HEK293 (cell line): ENCODE results near the gene PIGZ.

Experiments used
- CTCF ChIA-PET: fragments of 350-600 bp; formaldehyde crosslinking; extraction: SDS; loops from one replicate; lab custom pipeline; 2021; ENCODE audit warnings: antibody characterized with exemption; lab: Yijun Ruan, JAX
- POLR2A ChIA-PET: fragments of 300-600 bp; formaldehyde crosslinking; extraction: SDS; loops from one replicate; lab custom pipeline; 2020; ENCODE audit warnings: antibody characterized with exemption, inconsistent platforms; lab: Yijun Ruan, JAX
- H3K27ac ChIP-seq: fragments of 200-500 bp; sonication (Bioruptor generic); 2 replicates; pipeline ENCODE4 v1.5.1; 2014; ENCODE audit warnings: low read depth, low read length, control low read depth, inconsistent platforms; ENCODE audit errors: extremely low read depth
- H3K36me3 ChIP-seq, 2 experiments: fragments of 200-500 bp in 1 of 2; sonication (Bioruptor generic) in 1 of 2; 1 replicate in 1 of 2; 2 replicates in 1 of 2; pipeline ENCODE4 v1.5.1; 2014 to 2017; ENCODE audit warnings: inconsistent platforms in 2 of 2, low read length in 2 of 2; ENCODE audit not compliant: control insufficient read depth in 2 of 2, insufficient read depth in 1 of 2
- H3K4me1 ChIP-seq: fragments of 200-500 bp; sonication (Bioruptor generic); 2 replicates; pipeline ENCODE4 v1.5.1; 2014; ENCODE audit warnings: mild to moderate bottlenecking, low read length, inconsistent platforms; ENCODE audit not compliant: control insufficient read depth, insufficient read depth
- H3K4me3 ChIP-seq: 2 replicates; pipeline ENCODE4 v1.5.1; 2011; ENCODE audit warnings: low read depth, mild to moderate bottlenecking, control low read depth, low read length, moderate library complexity
- H3K9me3 ChIP-seq: fragments of 200-500 bp; sonication (Bioruptor generic); 2 replicates; pipeline ENCODE4 v1.5.1; 2014; ENCODE audit warnings: low read depth, low read length, inconsistent platforms; ENCODE audit not compliant: control insufficient read depth, insufficient read depth
- TSHZ1 ChIP-seq: fragments of 450-650 bp; formaldehyde crosslinking; IDR thresholded peaks from 2 replicates; pipeline ENCODE4 v1.5.1; 2016; ENCODE audit warnings: missing biosample characterization, missing genetic modification characterization, borderline replicate concordance
- ZFHX2 ChIP-seq: fragments of 450-650 bp; formaldehyde crosslinking; conservative IDR thresholded peaks from 2 replicates; pipeline ENCODE4 v1.5.1; 2016; ENCODE audit warnings: missing biosample characterization, missing genetic modification characterization
- ZNF394 ChIP-seq: fragments of 450-650 bp; formaldehyde crosslinking; IDR thresholded peaks from 2 replicates; pipeline ENCODE4 v1.5.1; 2016; ENCODE audit warnings: missing biosample characterization, missing genetic modification characterization, mild to moderate bottlenecking, moderate library complexity, borderline replicate concordance
- ZNF548 ChIP-seq: fragments of 450-650 bp; formaldehyde crosslinking; IDR thresholded peaks from 2 replicates; pipeline ENCODE4 v1.5.1; 2016; ENCODE audit warnings: missing biosample characterization, missing genetic modification characterization
- ZNF555 ChIP-seq: fragments of 450-650 bp; formaldehyde crosslinking; conservative IDR thresholded peaks from 2 replicates; pipeline ENCODE4 v1.5.1; 2017; ENCODE audit warnings: missing biosample characterization, mild to moderate bottlenecking, missing genetic modification characterization, inconsistent platforms
- ZNF596 ChIP-seq: fragments of 450-650 bp; IDR thresholded peaks from 2 replicates; pipeline ENCODE4 v1.5.0; 2018; ENCODE audit warnings: missing biosample characterization, mild to moderate bottlenecking, missing genetic modification characterization, moderate library complexity
- ZNF623 ChIP-seq: fragments of 450-650 bp; formaldehyde crosslinking; IDR thresholded peaks from 2 replicates; pipeline ENCODE4 v1.5.1; 2016; ENCODE audit warnings: missing biosample characterization, missing genetic modification characterization
- ZNF776 ChIP-seq: fragments of 450-650 bp; formaldehyde crosslinking; IDR thresholded peaks from 2 replicates; pipeline ENCODE4 v1.5.0; 2017; ENCODE audit warnings: missing biosample characterization, missing genetic modification characterization, borderline replicate concordance
- ZSCAN5A ChIP-seq: fragments of 450-650 bp; formaldehyde crosslinking; IDR thresholded peaks from 2 replicates; pipeline ENCODE4 v1.5.1; 2016; ENCODE audit warnings: missing biosample characterization, missing genetic modification characterization
- TF ChIP-seq, protein P1 (sequence below): fragments of 450-650 bp; IDR thresholded peaks from 2 replicates; pipeline ENCODE4 v1.5.1; 2018; ENCODE audit warnings: missing biosample characterization, mild to moderate bottlenecking, missing genetic modification characterization
- TF ChIP-seq, protein P2 (sequence below): fragments of 450-650 bp; formaldehyde crosslinking; conservative IDR thresholded peaks from 2 replicates; pipeline ENCODE4 v1.5.1; 2016; ENCODE audit warnings: low read depth, missing biosample characterization, missing genetic modification characterization
- TF ChIP-seq, protein P3 (sequence below): fragments of 450-650 bp; formaldehyde crosslinking; IDR thresholded peaks from 2 replicates; pipeline ENCODE4 v1.5.0; 2017; ENCODE audit warnings: missing biosample characterization, missing genetic modification characterization, borderline replicate concordance

The PIGZ gene

DNA sequence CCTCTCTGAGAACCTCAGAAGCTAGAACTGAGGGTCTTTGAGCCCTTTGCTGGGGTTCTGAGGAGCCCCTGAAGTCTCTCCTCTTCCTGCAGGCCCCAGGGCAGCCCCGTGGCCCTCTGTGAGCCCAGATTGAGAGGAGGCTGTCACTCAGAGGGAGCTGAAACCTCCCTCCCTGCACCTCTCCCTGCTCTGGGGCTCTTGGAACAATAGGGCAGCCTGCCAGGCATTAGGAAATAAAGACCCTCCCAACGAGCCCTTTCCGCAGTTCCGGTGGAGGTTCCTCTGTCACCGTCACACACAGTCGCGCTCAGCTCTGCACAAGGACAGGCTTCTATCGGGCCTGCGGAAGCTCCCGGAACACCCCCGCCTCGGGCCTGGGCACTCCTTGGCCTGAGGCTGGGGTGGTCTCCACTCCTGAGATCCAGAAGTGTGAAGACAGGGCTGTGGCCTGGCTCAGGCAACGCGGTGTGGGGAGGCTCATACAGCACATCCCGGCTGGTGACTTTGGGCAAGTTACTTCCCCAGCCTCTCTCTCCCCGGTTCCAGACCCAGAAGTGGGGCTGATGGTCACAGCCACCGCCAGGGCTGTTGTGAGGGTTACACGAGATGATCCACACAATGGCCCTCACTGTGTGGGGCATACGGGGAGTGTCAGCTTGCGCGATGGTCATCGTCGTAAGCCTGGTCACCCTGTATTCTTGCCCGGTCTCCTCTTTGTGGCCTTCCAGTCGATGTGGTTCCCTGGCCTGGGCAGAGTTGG, 43.3 kb upstream of the PIGZ start (continued):
- no peak for TF ChIP-seq ZNF555 (tag by site-specific recombination)
- TF ChIP-seq ZNF394: no peak
- TF ChIP-seq ZNF776 (tag by site-specific recombination): no peak
- no peak for TF ChIP-seq ZNF623
- no peak for TF ChIP-seq ZSCAN5A (tag by site-specific recombination)
- no peak for TF ChIP-seq ZNF596 (tag by site-specific recombination)

DNA sequence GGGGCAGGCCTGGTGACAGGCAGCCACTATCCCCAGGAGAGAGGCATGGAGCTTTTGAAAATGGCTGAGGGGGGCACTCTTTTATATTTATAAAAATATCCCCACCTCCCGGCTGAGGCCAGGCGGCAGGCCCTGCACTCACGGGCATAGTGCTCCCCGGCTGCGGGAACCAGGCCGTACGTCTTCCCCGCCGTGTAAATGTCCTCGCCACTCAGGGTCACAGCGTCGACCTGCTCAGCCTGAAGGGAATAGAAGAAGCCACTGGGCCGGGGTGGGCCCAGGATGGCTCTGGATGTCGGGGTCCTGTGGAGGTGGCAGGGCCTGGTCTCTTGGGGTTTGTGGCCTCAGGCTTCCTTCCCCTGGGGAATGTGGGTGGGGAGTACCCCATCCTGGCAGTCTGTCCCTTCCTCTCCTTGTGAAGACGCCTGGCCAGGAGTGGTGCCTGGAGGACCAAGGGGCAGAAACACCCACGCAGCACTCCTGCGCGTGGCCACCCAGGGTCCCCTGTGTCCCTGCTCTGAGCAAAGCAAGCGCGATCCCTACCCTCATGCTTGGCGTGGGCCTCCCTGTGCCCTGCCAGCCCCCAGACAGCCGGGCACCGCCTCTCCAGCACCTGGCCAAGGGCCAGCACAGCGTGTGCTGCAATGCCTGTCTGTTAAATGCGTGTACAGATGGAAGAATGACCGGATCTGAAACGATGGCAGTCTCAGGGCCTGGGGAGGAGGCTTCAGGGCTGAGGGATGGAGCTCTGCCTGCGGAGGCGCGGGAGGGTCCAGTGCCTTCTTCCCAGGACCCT, 42.1 kb upstream of the PIGZ start:
- POLR2A ChIA-PET: no interaction called here
- no peak overlapping the region for H3K4me3 ChIP-seq
- H3K9me3 ChIP-seq: no peaks in the 10 kb centered on the region
- H3K36me3 ChIP-seq: no peaks in the 10 kb centered on the region
- no peak for TF ChIP-seq TSHZ1
- TF ChIP-seq, protein P1, sequence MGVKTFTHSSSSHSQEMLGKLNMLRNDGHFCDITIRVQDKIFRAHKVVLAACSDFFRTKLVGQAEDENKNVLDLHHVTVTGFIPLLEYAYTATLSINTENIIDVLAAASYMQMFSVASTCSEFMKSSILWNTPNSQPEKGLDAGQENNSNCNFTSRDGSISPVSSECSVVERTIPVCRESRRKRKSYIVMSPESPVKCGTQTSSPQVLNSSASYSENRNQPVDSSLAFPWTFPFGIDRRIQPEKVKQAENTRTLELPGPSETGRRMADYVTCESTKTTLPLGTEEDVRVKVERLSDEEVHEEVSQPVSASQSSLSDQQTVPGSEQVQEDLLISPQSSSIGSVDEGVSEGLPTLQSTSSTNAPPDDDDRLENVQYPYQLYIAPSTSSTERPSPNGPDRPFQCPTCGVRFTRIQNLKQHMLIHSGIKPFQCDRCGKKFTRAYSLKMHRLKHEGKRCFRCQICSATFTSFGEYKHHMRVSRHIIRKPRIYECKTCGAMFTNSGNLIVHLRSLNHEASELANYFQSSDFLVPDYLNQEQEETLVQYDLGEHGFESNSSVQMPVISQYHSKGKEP: no peak
- TF ChIP-seq, protein P2, sequence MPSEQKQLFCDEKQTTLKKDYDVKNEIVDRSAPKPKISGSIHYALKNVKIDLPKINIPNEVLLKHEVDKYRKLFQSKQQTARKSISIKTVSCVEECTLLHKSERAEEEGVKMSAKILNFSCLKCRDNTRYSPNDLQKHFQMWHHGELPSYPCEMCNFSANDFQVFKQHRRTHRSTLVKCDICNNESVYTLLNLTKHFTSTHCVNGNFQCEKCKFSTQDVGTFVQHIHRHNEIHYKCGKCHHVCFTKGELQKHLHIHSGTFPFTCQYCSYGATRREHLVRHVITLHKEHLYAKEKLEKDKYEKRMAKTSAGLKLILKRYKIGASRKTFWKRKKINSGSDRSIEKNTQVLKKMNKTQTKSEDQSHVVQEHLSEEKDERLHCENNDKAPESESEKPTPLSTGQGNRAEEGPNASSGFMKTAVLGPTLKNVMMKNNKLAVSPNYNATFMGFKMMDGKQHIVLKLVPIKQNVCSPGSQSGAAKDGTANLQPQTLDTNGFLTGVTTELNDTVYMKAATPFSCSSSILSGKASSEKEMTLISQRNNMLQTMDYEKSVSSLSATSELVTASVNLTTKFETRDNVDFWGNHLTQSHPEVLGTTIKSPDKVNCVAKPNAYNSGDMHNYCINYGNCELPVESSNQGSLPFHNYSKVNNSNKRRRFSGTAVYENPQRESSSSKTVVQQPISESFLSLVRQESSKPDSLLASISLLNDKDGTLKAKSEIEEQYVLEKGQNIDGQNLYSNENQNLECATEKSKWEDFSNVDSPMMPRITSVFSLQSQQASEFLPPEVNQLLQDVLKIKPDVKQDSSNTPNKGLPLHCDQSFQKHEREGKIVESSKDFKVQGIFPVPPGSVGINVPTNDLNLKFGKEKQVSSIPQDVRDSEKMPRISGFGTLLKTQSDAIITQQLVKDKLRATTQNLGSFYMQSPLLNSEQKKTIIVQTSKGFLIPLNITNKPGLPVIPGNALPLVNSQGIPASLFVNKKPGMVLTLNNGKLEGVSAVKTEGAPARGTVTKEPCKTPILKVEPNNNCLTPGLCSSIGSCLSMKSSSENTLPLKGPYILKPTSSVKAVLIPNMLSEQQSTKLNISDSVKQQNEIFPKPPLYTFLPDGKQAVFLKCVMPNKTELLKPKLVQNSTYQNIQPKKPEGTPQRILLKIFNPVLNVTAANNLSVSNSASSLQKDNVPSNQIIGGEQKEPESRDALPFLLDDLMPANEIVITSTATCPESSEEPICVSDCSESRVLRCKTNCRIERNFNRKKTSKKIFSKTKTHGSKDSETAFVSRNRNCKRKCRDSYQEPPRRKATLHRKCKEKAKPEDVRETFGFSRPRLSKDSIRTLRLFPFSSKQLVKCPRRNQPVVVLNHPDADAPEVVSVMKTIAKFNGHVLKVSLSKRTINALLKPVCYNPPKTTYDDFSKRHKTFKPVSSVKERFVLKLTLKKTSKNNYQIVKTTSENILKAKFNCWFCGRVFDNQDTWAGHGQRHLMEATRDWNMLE (tag by site-specific recombination): no peak
- TF ChIP-seq, protein P3, sequence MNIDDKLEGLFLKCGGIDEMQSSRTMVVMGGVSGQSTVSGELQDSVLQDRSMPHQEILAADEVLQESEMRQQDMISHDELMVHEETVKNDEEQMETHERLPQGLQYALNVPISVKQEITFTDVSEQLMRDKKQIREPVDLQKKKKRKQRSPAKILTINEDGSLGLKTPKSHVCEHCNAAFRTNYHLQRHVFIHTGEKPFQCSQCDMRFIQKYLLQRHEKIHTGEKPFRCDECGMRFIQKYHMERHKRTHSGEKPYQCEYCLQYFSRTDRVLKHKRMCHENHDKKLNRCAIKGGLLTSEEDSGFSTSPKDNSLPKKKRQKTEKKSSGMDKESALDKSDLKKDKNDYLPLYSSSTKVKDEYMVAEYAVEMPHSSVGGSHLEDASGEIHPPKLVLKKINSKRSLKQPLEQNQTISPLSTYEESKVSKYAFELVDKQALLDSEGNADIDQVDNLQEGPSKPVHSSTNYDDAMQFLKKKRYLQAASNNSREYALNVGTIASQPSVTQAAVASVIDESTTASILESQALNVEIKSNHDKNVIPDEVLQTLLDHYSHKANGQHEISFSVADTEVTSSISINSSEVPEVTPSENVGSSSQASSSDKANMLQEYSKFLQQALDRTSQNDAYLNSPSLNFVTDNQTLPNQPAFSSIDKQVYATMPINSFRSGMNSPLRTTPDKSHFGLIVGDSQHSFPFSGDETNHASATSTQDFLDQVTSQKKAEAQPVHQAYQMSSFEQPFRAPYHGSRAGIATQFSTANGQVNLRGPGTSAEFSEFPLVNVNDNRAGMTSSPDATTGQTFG (tag by site-specific recombination): no peak
- TF ChIP-seq ZNF548 (tag by site-specific recombination): no peak
- TF ChIP-seq ZFHX2 (tag by site-specific recombination): peak; percentile 57
- H3K4me1 ChIP-seq: no peaks in the 10 kb centered on the region
- CTCF ChIA-PET: interaction anchor here (0.7 to 1.0 kb wide), 2 partner anchors 19 to 241 kb away, joined by 3 to 5 read pairs; partner anchors contain the start of gene MELTF
- no peak overlapping the region for H3K27ac ChIP-seq
